Subcutaneous abdominal adipose tissue (tissue), 5 donors: ENCODE measurements around the gene OAS3.

Experiments
- H3K27ac ChIP-seq: one replicate; pipeline ENCODE4 v1.7.0; 2013; ENCODE audit warnings: low read depth, mild to moderate bottlenecking, inconsistent platforms, low read length, moderate library complexity
- H3K27me3 ChIP-seq, 5 donors: one replicate each; pipeline ENCODE4 v1.7.0; 2013; ENCODE audit warnings: low read length in 5 of 5, inconsistent platforms in 1 of 5; ENCODE audit not compliant: control insufficient read depth in 5 of 5, insufficient read depth in 4 of 5
- H3K36me3 ChIP-seq, 5 donors: one replicate each; pipeline ENCODE4 v1.7.0; 2013; ENCODE audit warnings: low read length in 5 of 5; ENCODE audit not compliant: control insufficient read depth in 5 of 5, insufficient read depth in 5 of 5
- H3K4me1 ChIP-seq, 5 donors: one replicate each; pipeline ENCODE4 v1.7.0; 2013; ENCODE audit warnings: low read length in 5 of 5, mild to moderate bottlenecking in 3 of 5, moderate library complexity in 1 of 5; ENCODE audit not compliant: control insufficient read depth in 5 of 5, insufficient read depth in 5 of 5
- H3K4me3 ChIP-seq, 5 donors: one replicate each; pipeline ENCODE4 v1.7.0; 2013; ENCODE audit warnings: low read length in 5 of 5, low read depth in 1 of 5
- H3K9ac ChIP-seq, 5 donors: one replicate each; pipeline ENCODE4 v1.7.0; 2013; ENCODE audit warnings: low read length in 5 of 5, mild to moderate bottlenecking in 4 of 5, moderate library complexity in 3 of 5
- H3K9me3 ChIP-seq, 5 donors: one replicate each; pipeline ENCODE4 v1.7.0; 2013; ENCODE audit warnings: low read length in 5 of 5; ENCODE audit not compliant: control insufficient read depth in 5 of 5
- donor health status: healthy.
- donor health status: healthy.
- donor health status: healthy.
- donor health status: healthy.
- donor health status: healthy.

The OAS3 gene

DNA sequence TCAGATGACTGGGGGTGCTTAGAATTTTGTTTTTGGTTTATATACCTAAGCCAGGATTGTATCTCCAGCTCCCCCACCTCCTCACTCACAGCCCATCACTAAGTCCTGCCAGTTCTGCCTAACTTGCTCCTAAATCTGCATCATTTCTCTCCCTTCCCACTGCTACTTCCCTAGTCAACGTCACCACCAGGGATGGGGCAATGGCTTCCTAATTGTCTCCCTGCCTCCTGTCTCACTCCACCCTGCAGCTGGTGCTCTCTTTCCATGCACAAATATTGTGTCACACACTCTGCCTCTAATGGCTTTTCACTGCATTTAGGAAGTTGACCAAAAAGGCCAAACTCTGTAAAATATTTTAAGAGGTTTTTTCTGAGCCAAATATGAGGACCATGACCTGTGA is 51.5 kb downstream of the OAS3 start:
- Histone ChIP-seq H3K36me3 (peaks cover 0 to 40% (median 16%) of the 10 kb centered on the region in 5 donors), H3K27ac (no peak overlapping the region), H3K4me3 (no peak overlapping the region)

DNA sequence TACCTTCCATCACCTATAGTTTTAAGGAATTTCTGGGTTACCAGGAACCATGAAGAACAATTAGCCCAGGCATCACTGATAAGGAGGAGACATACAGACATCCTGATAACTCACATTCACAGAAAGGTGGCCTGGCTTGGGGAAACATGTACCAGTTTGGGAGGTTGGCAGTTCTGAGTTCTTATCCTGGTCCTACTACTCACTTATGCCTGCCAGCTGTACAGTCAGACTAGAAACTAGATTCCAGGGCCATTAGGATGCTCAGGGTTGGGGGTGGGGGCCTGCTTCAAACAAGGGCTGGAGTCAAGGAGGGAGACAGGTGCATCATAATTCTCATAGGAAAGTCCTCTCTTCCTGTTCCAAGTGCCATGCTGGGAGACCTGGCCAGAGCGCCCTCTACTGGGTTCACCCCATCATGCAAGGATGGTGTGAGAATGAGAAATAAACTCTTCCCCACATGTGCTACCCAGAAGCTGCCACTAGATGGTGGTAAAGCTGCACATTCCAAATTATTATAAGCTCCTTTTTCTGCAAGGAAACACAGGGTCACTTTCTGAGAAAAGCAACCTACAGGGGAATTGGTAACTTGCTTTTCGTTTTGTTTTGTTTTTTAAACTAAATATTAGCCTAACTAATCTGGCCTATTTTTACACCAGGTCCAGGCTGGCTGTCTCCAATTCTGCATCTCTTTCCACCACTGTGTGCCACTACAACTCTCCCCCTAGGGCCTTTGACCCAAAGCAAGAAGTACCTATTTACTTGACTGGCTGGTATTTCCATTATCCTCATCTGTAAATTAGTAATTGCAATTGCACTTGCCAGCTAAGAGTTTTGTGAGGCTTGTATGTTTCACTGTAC is 54.5 kb downstream of the OAS3 start:
- Histone ChIP-seq H3K27ac (no peak overlapping the region), H3K4me3 (no peak overlapping the region), H3K9ac (no peak overlapping the region)

More for the DNA sequence above, 51.5 kb downstream of the OAS3 start:
- Histone ChIP-seq H3K27me3 (no peaks in the 10 kb centered on the region), H3K9me3 (no peaks in the 10 kb centered on the region), H3K9ac (no peak overlapping the region), H3K4me1 (no peaks in the 10 kb centered on the region)

DNA sequence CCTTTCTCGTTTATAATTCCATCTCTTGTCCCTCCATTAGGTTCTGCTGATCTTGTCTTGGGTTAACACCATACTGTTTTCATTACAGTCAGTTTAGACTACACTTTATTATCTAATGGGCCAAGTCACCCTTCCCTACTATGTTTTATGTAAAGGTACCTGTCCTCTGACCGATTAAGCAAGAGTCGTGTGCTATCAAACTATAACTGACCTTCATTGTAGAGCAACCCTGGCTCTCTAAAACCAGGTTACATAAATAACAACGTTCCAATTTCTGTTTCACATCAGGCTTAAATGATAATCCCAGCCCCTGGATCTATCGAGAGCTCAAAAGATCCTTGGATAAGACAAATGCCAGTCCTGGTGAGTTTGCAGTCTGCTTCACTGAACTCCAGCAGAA is 56.7 kb downstream of the OAS3 start:
- peaks cover 0 to 6% (median 4%) of the 10 kb centered on the region in 5 donors for H3K9me3 ChIP-seq
- H3K4me1 ChIP-seq = no peaks in the 10 kb centered on the region
- no peak overlapping the region for H3K9ac ChIP-seq
- no peaks in the 10 kb centered on the region for H3K27me3 ChIP-seq
- no peak overlapping the region for H3K27ac ChIP-seq
- H3K4me3 ChIP-seq = no peak overlapping the region
- H3K36me3 ChIP-seq = peaks cover 3 to 55% (median 42%) of the 10 kb centered on the region in 5 donors

More for the DNA sequence above, 54.5 kb downstream of the OAS3 start:
- H3K36me3 ChIP-seq = peaks cover 4 to 55% (median 34%) of the 10 kb centered on the region in 5 donors
- H3K4me1 ChIP-seq = no peaks in the 10 kb centered on the region
- no peaks in the 10 kb centered on the region for H3K27me3 ChIP-seq
- no peaks in the 10 kb centered on the region for H3K9me3 ChIP-seq

DNA sequence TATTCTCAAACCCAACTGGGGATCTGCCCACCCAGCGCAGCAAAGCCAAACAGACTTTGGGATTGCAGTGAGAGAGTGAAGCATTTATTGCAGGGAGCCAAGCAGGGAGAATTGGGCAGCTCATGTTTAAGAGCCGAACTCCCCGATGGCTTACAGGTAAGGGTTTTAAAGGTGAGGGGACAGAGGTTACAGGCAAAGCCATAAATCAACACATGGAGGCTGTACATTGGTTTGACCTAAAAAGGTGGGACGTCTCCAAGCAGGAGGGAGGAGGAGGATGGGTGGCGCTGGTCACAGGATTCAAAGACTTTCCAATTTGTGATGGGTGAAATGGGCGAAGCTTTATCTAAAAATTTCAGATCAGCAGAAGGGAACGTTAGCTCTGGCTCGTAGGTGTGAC is 58.2 kb downstream of the OAS3 start:
- Histone ChIP-seq H3K9ac (no peak overlapping the region), H3K27ac (no peak overlapping the region), H3K9me3 (peaks cover 0 to 6% (median 4%) of the 10 kb centered on the region in 5 donors), H3K4me1 (no peaks in the 10 kb centered on the region), H3K36me3 (peaks cover 3 to 54% (median 49%) of the 10 kb centered on the region in 5 donors), H3K4me3 (no peak overlapping the region), H3K27me3 (no peaks in the 10 kb centered on the region)

DNA sequence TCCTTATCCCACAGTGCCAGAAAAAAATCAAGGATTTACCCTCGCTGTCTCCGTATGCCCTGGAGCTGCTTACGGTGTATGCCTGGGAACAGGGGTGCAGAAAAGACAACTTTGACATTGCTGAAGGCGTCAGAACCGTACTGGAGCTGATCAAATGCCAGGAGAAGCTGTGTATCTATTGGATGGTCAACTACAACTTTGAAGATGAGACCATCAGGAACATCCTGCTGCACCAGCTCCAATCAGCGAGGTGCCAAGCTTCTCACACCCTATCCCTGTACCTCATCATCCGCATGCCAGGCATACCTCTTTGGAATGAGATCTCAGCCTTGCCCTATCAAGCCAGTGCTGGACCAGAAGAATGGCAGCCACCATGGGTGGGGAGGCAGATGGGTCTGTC is 59.2 kb downstream of the OAS3 start:
- Histone ChIP-seq H3K36me3 (peaks cover 3 to 59% (median 50%) of the 10 kb centered on the region in 5 donors), H3K9ac (no peak overlapping the region), H3K9me3 (peaks cover 0 to 6% (median 4%) of the 10 kb centered on the region in 5 donors), H3K4me1 (no peaks in the 10 kb centered on the region), H3K4me3 (no peak overlapping the region), H3K27me3 (no peaks in the 10 kb centered on the region), H3K27ac (no peak overlapping the region)

DNA sequence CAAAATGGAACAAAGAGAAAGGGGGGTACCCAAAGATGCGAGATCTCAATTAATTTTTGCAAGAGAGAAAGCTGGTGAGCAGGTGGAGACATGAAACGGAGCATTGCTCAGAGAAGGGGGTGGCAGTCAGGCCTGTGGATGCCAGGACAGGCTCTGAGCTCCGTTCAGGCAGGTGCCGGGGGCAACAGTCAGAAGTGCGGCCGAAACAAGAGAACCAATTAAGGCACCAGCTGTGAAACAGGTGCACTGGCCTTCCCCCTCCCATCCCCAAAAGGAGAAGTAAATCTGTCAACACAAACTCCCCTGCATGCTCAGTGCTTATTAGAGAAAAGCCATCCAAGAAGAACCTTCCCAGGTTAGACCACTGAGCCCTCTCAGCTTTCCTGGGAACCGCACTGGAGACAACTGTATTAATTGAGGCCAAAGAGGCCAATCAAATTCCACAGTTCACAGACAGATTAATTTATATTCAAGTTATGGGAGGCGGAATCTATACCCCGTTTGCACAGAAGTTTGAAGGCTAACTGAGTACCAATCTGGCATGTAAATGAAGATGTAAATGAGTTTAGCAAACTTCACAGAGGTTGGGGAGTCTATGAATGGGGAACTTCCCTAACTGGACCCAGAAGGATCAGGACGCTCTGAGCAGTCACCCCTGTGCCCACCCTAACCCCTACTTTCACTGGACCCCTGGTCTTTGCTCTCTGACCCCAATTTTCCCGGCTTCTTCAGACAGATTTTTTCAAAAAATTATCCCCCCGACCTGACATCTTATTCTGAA is 60.9 kb downstream of the OAS3 start:
- Histone ChIP-seq H3K36me3 (peaks cover 3 to 75% (median 63%) of the 10 kb centered on the region in 5 donors), H3K27ac (no peak overlapping the region), H3K9ac (no peak overlapping the region)

DNA sequence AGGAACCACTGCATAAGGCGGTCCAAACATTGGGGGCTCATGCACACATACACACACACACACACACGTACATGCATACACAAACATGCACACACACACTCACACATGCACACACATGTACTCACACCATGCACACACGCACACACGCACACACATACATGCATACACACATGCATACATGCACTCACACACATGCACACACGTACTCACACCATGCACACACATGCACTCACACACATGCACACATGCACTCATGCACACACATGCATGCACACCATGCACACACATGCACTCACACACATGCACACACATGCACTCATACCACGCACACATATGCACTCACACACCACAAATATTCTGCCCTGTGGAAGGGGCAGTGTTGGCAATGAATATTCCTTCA is 62.2 kb downstream of the OAS3 start:
- Histone ChIP-seq H3K9ac (no peak overlapping the region), H3K9me3 (peaks cover 0 to 6% (median 4%) of the 10 kb centered on the region in 5 donors), H3K4me1 (no peaks in the 10 kb centered on the region), H3K36me3 (peaks cover 6 to 83% (median 65%) of the 10 kb centered on the region in 5 donors), H3K4me3 (no peak overlapping the region), H3K27me3 (no peaks in the 10 kb centered on the region), H3K27ac (no peak overlapping the region)

More for the DNA sequence above, 60.9 kb downstream of the OAS3 start:
- Histone ChIP-seq H3K9me3 (peaks cover 0 to 6% (median 4%) of the 10 kb centered on the region in 5 donors), H3K27me3 (no peaks in the 10 kb centered on the region), H3K4me3 (no peak overlapping the region), H3K4me1 (no peaks in the 10 kb centered on the region)

DNA sequence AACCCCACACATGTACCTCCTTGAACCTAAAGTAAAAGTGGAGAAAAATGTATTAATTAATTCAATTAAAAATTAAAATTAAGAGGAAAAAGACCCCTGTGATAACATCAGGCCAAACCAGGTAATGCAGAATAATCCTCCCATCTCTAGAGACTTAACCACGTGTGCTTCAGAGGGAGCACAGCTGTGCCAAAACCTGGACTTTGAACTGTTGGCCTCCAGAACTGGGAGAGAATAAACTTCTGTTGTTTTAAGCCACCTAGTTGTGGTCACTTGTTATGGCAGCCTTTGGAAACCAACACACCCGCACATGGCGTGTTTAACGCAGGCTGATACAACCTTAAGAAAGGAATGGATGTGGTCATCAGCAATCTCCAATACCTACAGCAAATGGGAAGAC is 63.9 kb downstream of the OAS3 start:
- H3K9me3 ChIP-seq = peaks cover 0 to 6% (median 4%) of the 10 kb centered on the region in 5 donors
- peaks cover 6 to 84% (median 59%) of the 10 kb centered on the region in 5 donors for H3K36me3 ChIP-seq
- H3K9ac ChIP-seq = no peak overlapping the region
- H3K4me1 ChIP-seq = no peaks in the 10 kb centered on the region
- H3K4me3 ChIP-seq = no peak overlapping the region
- H3K27me3 ChIP-seq = no peaks in the 10 kb centered on the region
- no peak overlapping the region for H3K27ac ChIP-seq

DNA sequence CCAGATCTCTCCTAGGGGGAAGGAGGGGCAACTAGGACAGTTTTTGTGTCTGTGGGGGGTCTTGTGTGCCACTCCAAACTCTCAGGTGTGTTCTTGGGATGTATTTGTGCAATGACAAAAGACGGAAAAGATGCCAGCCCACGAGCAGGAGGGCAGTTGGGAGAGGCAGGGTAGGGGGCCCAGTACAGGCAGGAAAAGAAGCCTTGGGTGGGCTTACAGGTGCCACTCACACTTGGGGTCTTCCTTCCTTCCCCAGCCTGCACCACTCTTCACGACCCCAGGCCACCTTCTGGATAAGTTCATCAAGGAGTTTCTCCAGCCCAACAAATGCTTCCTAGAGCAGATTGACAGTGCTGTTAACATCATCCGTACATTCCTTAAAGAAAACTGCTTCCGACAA is 64.4 kb downstream of the OAS3 start:
- H3K27ac ChIP-seq = no peak overlapping the region
- peaks cover 0 to 6% (median 4%) of the 10 kb centered on the region in 5 donors for H3K9me3 ChIP-seq
- peaks cover 6 to 84% (median 59%) of the 10 kb centered on the region in 5 donors for H3K36me3 ChIP-seq
- no peaks in the 10 kb centered on the region for H3K4me1 ChIP-seq
- H3K27me3 ChIP-seq = no peaks in the 10 kb centered on the region
- no peak overlapping the region for H3K9ac ChIP-seq
- H3K4me3 ChIP-seq = no peak overlapping the region

DNA sequence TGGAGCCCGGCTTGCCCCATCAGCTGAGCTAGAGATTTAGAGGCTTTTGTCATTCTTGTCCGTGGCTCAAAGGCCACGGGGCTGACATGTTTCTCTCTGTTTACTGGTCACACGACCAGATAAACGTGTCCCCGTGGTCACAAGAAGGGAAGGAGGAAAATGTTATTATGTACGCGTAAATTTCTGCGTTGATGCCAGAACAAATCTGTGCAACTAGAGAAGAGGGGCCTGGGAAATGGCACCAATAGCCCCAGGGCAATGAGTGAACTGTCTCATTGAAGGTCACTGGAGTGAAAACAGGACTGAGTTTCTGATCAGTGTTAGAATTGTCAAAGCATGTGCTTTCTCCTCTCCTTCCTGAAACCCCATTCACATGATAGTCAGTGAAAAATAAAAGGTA is 65.4 kb downstream of the OAS3 start:
- H3K27ac ChIP-seq = no peak overlapping the region
- no peaks in the 10 kb centered on the region for H3K27me3 ChIP-seq
- H3K9me3 ChIP-seq = peaks cover 0 to 2% (median 0%) of the 10 kb centered on the region in 5 donors
- H3K36me3 ChIP-seq = peaks cover 5 to 84% (median 59%) of the 10 kb centered on the region in 5 donors
- no peak overlapping the region for H3K9ac ChIP-seq
- H3K4me3 ChIP-seq = no peak overlapping the region
- H3K4me1 ChIP-seq = no peaks in the 10 kb centered on the region
